AG04449 (cell line): ENCODE data around the gene TBC1D10A.

ENCODE experiments used
- CTCF ChIA-PET: fragments of 350-600 bp; formaldehyde crosslinking; extraction: SDS; loops from one replicate; lab custom pipeline; 2021; ENCODE audit warnings: antibody characterized with exemption; lab: Yijun Ruan, JAX
- POLR2A ChIA-PET: fragments of 400-600, 350-600 bp; formaldehyde crosslinking; extraction: SDS; loops from one replicate; lab custom pipeline; 2020; ENCODE audit warnings: antibody characterized with exemption, inconsistent platforms; lab: Yijun Ruan, JAX
- DNase-seq: peaks from one replicate; pipeline ENCODE4 v3.0.0-alpha.2; 2010; ENCODE audit warnings: low read depth, low spot score
- H3K4me3 ChIP-seq: 2 replicates; pipeline ENCODE4 v1.5.1; 2011; ENCODE audit warnings: low read depth, mild to moderate bottlenecking, control low read depth, low read length
- CTCF ChIP-seq: IDR thresholded peaks from one replicate; pipeline ENCODE4 v1.5.1; 2011; ENCODE audit warnings: mild to moderate bottlenecking, moderate library complexity, low read length, control low read depth, inconsistent platforms; ENCODE audit not compliant: insufficient read depth; ENCODE audit errors: missing control alignments

Gene TBC1D10A

GRCh38 chr22:30326706-30327362, at the start of gene TBC1D10A:
Gene TBC1D10A (minus strand): TSS chr22:30326941. CDS start chr22:30326881, 60 bp downstream.
- ChIA-PET CTCF (interaction anchor here (0.7 to 5.5 kb wide), 3 partner anchors 39 to 219 kb away, joined by 3 to 50 read pairs (median 4); partner anchors contain the start of gene CASTOR1), POLR2A (interaction anchor here (0.8 to 2.0 kb wide), 10 partner anchors 9 to 46 kb away, joined by 3 to 11 read pairs (median 3); partner anchors contain the start of genes CASTOR1, CCDC157 and SF3A1)
- DNase-seq = no peak
- no peak for TF ChIP-seq CTCF
- peak within 1 kb of the TSS; percentile 87 for H3K4me3 ChIP-seq

- no peak for DNase-seq
- CTCF ChIA-PET = interaction anchor here (1.1 to 2.7 kb wide), 3 partner anchors 12 to 110 kb away, joined by 3 to 11 read pairs (median 4); no protein-coding TSS in a partner anchor
- POLR2A ChIA-PET = interaction anchor here (1.3 to 1.4 kb wide), 2 partner anchors 8 to 112 kb away, joined by 3 to 5 read pairs; no protein-coding TSS in a partner anchor
- no peak overlapping the region for H3K4me3 ChIP-seq
- no peak for TF ChIP-seq CTCF
Measured at GRCh38 chr22:30375312-30375849, 48.6 kb upstream of the TBC1D10A start.

- POLR2A ChIA-PET = interaction anchor here (1.4 kb wide), 1 partner anchor 9 kb away, joined by 5 read pairs; no protein-coding TSS in a partner anchor
- CTCF ChIA-PET = interaction anchor here (1.0 to 2.7 kb wide), 6 partner anchors 11 to 110 kb away, joined by 3 to 11 read pairs (median 4); no protein-coding TSS in a partner anchor
- DNase-seq = no peak
Measured at GRCh38 chr22:30373331-30374325, 46.9 kb upstream of the TBC1D10A start.

GRCh38 chr22:30372915-30373314, 46.2 kb upstream of the TBC1D10A start:
- DNase-seq = no peak
- POLR2A ChIA-PET = no interaction called here

More at GRCh38 chr22:30373331-30374325, 46.9 kb upstream of the TBC1D10A start:
- no peak for TF ChIP-seq CTCF
- no peak overlapping the region for H3K4me3 ChIP-seq

DNA sequence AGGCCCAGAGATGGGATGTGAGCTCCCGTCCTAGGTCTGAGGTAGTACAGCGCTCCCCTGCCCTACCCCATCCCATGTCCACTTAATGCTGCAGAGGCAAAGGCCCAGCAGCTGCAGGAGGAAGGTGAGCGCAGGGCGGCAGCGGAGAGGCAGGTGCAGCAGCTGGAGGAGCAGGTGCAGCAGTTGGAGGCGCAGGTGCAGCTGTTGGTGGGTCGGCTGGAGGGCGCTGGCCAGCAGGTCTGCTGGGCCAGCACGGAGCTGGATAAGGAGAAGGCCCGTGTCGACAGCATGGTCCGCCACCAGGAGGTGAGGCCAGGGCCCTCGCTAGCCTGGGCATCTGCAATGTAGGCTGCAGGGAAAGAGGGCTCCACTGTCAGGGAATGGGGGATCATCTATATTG, 45.2 kb upstream of the TBC1D10A start:
- ChIA-PET CTCF (interaction anchor here (1.0 to 1.4 kb wide), 2 partner anchors 22 to 86 kb away, joined by 3 to 4 read pairs; no protein-coding TSS in a partner anchor), POLR2A (no interaction called here)
- no peak for TF ChIP-seq CTCF
- DNase-seq = no peak
- no peak overlapping the region for H3K4me3 ChIP-seq

More at GRCh38 chr22:30372915-30373314, 46.2 kb upstream of the TBC1D10A start:
- no peak overlapping the region for H3K4me3 ChIP-seq
- no peak for TF ChIP-seq CTCF
- CTCF ChIA-PET = interaction anchor here (1.1 to 1.5 kb wide), 4 partner anchors 12 to 87 kb away, joined by 3 to 6 read pairs (median 4); no protein-coding TSS in a partner anchor
